SK-N-SH (cell line): ENCODE results near the gene TMCC3. TPM values are rescaled to one million over a fixed set of nuclear protein-coding genes. Genes with fewer than 3 reads are reported as not detected.

Experiments used
- CTCF ChIA-PET: fragments of 300-600, 350-600 bp; formaldehyde crosslinking; extraction: SDS; loops from one replicate; lab custom pipeline; 2021; lab: Yijun Ruan, JAX
- POLR2A ChIA-PET: fragments of 350-600 bp; sonication (Branson Sonifier 250); formaldehyde crosslinking; extraction: SDS; loops from one replicate; lab custom pipeline; 2020; ENCODE audit warnings: antibody characterized with exemption, inconsistent platforms; lab: Yijun Ruan, JAX
- DNase-seq: peaks from one replicate; pipeline ENCODE4 v3.0.0; 2012
- H2AFZ ChIP-seq: fragments of 200-600 bp; sonication (generic); 2 replicates; pipeline ENCODE4 v1.8.1; 2016; ENCODE audit warnings: antibody characterized with exemption, mild to moderate bottlenecking, low read depth
- H3F3A ChIP-seq: fragments of 200-600 bp; sonication (generic); replicated peaks from 2 replicates; pipeline ENCODE3; 2016; ENCODE audit warnings: antibody characterized with exemption, mild to moderate bottlenecking; ENCODE audit not compliant: insufficient read depth
- H3K27ac ChIP-seq, 2 experiments: fragments of 200-500 bp in 1 of 2; fragments of 200-600 bp in 1 of 2; sonication (Bioruptor generic) in 1 of 2; sonication (generic), shearing (Covaris generic) in 1 of 2; 2 replicates each; pipeline versions ENCODE4 v1.5.1 to v1.6.1; 2014 to 2016; ENCODE audit warnings: low read depth in 2 of 2, inconsistent platforms in 1 of 2, low read length in 1 of 2, mild to moderate bottlenecking in 1 of 2, mixed read lengths in 1 of 2
- H3K27me3 ChIP-seq: fragments of 200-600 bp; sonication (generic), shearing (Covaris generic); 2 replicates; pipeline ENCODE4 v1.6.1; 2016; ENCODE audit warnings: mixed run types; ENCODE audit not compliant: insufficient read depth
- H3K36me3 ChIP-seq, 2 experiments: fragments of 200-500 bp in 1 of 2; fragments of 200-600 bp in 1 of 2; sonication (Bioruptor generic) in 1 of 2; sonication (generic) in 1 of 2; replicated peaks in 1 of 2; 2 replicates each; pipeline versions ENCODE3 to v1.5.1; 2014 to 2016; ENCODE audit warnings: low read length in 1 of 2, mild to moderate bottlenecking in 1 of 2; ENCODE audit not compliant: insufficient read depth in 2 of 2, control insufficient read depth in 1 of 2
- H3K4me1 ChIP-seq, 2 experiments: fragments of 200-500 bp in 1 of 2; fragments of 200-600 bp in 1 of 2; sonication (Bioruptor generic) in 1 of 2; sonication (generic), shearing (Covaris generic) in 1 of 2; 2 replicates each; pipeline versions ENCODE4 v1.5.1 to v1.6.1; 2014 to 2016; ENCODE audit warnings: low read depth in 1 of 2, low read length in 1 of 2, mixed run types in 1 of 2; ENCODE audit not compliant: insufficient read depth in 2 of 2, control insufficient read depth in 1 of 2
- H3K4me2 ChIP-seq: fragments of 200-600 bp; sonication (generic), shearing (Covaris generic); 2 replicates; pipeline ENCODE4 v1.6.1; 2017; ENCODE audit warnings: mixed run types
- H3K4me3 ChIP-seq, 2 experiments: fragments of 200-500 bp in 1 of 2; fragments of 200-600 bp in 1 of 2; sonication (Bioruptor generic) in 1 of 2; sonication (generic), shearing (Covaris generic) in 1 of 2; 2 replicates each; pipeline versions ENCODE4 v1.5.1 to v1.8.1; 2014 to 2016; ENCODE audit warnings: low read depth in 2 of 2, inconsistent platforms in 1 of 2, low read length in 1 of 2, mild to moderate bottlenecking in 1 of 2, mixed read lengths in 1 of 2, moderate library complexity in 1 of 2
- H3K79me2 ChIP-seq: fragments of 200-600 bp; sonication (generic); 2 replicates; pipeline ENCODE4 v1.8.1; 2017; ENCODE audit warnings: mild to moderate bottlenecking; ENCODE audit not compliant: insufficient read depth
- H3K9ac ChIP-seq: fragments of 200-600 bp; sonication (generic); 2 replicates; pipeline ENCODE4 v1.6.1; 2017; ENCODE audit warnings: mixed run types
- H3K9me2 ChIP-seq: fragments of 200-600 bp; sonication (generic); 2 replicates; pipeline ENCODE4 v1.6.1; 2017; ENCODE audit warnings: mixed run types
- H3K9me3 ChIP-seq: fragments of 200-600 bp; sonication (generic); 2 replicates; pipeline ENCODE4 v1.6.1; 2017; ENCODE audit warnings: mixed run types, mild to moderate bottlenecking, moderate library complexity
- H4K20me1 ChIP-seq: fragments of 200-600 bp; sonication (generic); 2 replicates; pipeline ENCODE4 v1.6.1; 2017; ENCODE audit warnings: mild to moderate bottlenecking, mixed run types; ENCODE audit not compliant: insufficient read depth
- CHD2 ChIP-seq: fragments of 150-350 bp; IDR thresholded peaks from 2 replicates; pipeline ENCODE4 v1.6.1; 2018; ENCODE audit warnings: low read length; ENCODE audit not compliant: partially characterized antibody
- EP300 ChIP-seq, 2 experiments: IDR thresholded peaks; 2 replicates each; pipeline versions ENCODE4 v1.4.0 to v1.6.1; 2012; ENCODE audit warnings: borderline replicate concordance in 1 of 2, low read depth in 1 of 2, low read length in 1 of 2
- FOSL2 ChIP-seq: IDR thresholded peaks from 2 replicates; pipeline ENCODE4 v1.4.0; 2012; ENCODE audit warnings: low read depth, mild to moderate bottlenecking, moderate library complexity, borderline replicate concordance
- NFIC ChIP-seq: IDR thresholded peaks from 2 replicates; pipeline ENCODE4 v1.4.0; 2012; ENCODE audit warnings: borderline replicate concordance
- RCOR1 ChIP-seq: fragments of 150-350 bp; IDR thresholded peaks from 2 replicates; pipeline ENCODE4 v1.6.1; 2017; ENCODE audit warnings: antibody characterized with exemption, low read length
- TCF12 ChIP-seq: IDR thresholded peaks from 2 replicates; pipeline ENCODE4 v1.4.0; 2012
- WGBS: methylation state at CpG from one replicate; pipeline ENCODE4 v1.1.6; 2017; ENCODE audit warnings: low lambda C conversion rate; 5-methylcytosine and 5-hydroxymethylcytosine counted together
- polyA plus RNA-seq, 3 experiments: library from polyadenylated mRNA; depleted of rRNA; stranded (reverse); fragments of >200 nt; gene quantifications; 2 replicates each; pipeline ENCODE4 v1.2.3, GENCODE V29; 2012
- TF ChIP-seq, protein P1 (sequence below): fragments of 200-600 bp; sonication (generic); IDR thresholded peaks from 2 replicates; pipeline ENCODE4 v1.6.1; 2017; ENCODE audit warnings: antibody characterized with exemption, mild to moderate bottlenecking, moderate library complexity
- TF ChIP-seq, protein P2 (sequence below): IDR thresholded peaks from 2 replicates; pipeline ENCODE4 v1.6.1; 2012; ENCODE audit warnings: mild to moderate bottlenecking, low read depth, low read length, moderate library complexity
- TF ChIP-seq, protein P3 (sequence below): IDR thresholded peaks from 2 replicates; pipeline ENCODE4 v1.4.0; 2012; ENCODE audit warnings: low read depth, borderline replicate concordance

TMCC3 gene
- polyA plus RNA-seq, 1 of the 3 experiments (the other 2 are of a cell fraction): 0.53 TPM

- Histone ChIP-seq H3K4me2 (no peak overlapping the region), H3K9me3 (no peaks in the 10 kb centered on the region), H4K20me1 (no peaks in the 10 kb centered on the region), H3K9me2 (no peaks in the 10 kb centered on the region), H3K4me1 (no peaks in the 10 kb centered on the region; a peak in 1 of 4 replicates), H3K36me3 (no peaks in the 10 kb centered on the region), H3K4me3 (no peak overlapping the region), H3K27ac (no peak overlapping the region), H3K27me3 (no peaks in the 10 kb centered on the region), H3K79me2 (no peaks in the 10 kb centered on the region), H3F3A (no peaks in the 10 kb centered on the region), H3K9ac (no peak overlapping the region), H2AFZ (no peak overlapping the region)
- 74% methylated on average over 9 of the region's 9 CpGs for WGBS
- no peak for DNase-seq
- CTCF ChIA-PET: no interaction called here
- POLR2A ChIA-PET: no interaction called here
- TF ChIP-seq CHD2: no peak
Observed at GRCh38 chr12:94676031-94676641, 25.8 kb upstream of the TMCC3 start.

DNA sequence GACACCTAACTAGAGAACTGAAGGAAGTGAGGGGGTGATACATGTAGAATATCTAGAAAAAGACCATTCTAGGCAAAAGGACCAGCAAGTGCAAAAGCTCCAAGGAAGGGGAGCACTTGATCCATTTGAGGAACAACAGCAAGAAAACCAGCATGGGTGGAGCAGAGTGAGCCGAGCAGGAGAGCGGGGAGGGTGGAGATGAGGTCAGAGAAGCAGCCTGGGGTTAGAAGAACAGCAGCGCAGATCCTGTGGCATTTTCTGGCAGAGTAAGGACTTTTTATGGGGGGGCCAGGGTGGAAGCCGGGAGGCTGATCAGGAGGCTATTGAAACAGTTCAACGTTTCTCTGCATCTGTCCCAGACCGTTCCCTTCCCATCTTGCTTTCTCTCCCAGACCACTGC, 24.5 kb upstream of the TMCC3 start:
- CTCF ChIA-PET: interaction anchor here (1.1 kb wide), 1 partner anchor 9 kb away, joined by 3 read pairs; no protein-coding TSS in a partner anchor
- no peaks in the 10 kb centered on the region for H3K36me3 ChIP-seq
- H3K79me2 ChIP-seq: no peaks in the 10 kb centered on the region
- H3K4me1 ChIP-seq: no peaks in the 10 kb centered on the region; a peak in 1 of 4 replicates
- H3K9me2 ChIP-seq: no peaks in the 10 kb centered on the region
- H3K4me2 ChIP-seq: no peak overlapping the region
- no peak overlapping the region for H2AFZ ChIP-seq
- H3K4me3 ChIP-seq: no peak overlapping the region
- 66% methylated on average over 6 of the region's 6 CpGs for WGBS
- POLR2A ChIA-PET: no interaction called here
- no peaks in the 10 kb centered on the region for H3F3A ChIP-seq
- H4K20me1 ChIP-seq: no peaks in the 10 kb centered on the region
- H3K27ac ChIP-seq: no peak overlapping the region
- no peaks in the 10 kb centered on the region for H3K9me3 ChIP-seq
- TF ChIP-seq, protein P1, sequence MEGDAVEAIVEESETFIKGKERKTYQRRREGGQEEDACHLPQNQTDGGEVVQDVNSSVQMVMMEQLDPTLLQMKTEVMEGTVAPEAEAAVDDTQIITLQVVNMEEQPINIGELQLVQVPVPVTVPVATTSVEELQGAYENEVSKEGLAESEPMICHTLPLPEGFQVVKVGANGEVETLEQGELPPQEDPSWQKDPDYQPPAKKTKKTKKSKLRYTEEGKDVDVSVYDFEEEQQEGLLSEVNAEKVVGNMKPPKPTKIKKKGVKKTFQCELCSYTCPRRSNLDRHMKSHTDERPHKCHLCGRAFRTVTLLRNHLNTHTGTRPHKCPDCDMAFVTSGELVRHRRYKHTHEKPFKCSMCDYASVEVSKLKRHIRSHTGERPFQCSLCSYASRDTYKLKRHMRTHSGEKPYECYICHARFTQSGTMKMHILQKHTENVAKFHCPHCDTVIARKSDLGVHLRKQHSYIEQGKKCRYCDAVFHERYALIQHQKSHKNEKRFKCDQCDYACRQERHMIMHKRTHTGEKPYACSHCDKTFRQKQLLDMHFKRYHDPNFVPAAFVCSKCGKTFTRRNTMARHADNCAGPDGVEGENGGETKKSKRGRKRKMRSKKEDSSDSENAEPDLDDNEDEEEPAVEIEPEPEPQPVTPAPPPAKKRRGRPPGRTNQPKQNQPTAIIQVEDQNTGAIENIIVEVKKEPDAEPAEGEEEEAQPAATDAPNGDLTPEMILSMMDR: no peak
- TF ChIP-seq RCOR1: no peak
- TF ChIP-seq, protein P2, sequence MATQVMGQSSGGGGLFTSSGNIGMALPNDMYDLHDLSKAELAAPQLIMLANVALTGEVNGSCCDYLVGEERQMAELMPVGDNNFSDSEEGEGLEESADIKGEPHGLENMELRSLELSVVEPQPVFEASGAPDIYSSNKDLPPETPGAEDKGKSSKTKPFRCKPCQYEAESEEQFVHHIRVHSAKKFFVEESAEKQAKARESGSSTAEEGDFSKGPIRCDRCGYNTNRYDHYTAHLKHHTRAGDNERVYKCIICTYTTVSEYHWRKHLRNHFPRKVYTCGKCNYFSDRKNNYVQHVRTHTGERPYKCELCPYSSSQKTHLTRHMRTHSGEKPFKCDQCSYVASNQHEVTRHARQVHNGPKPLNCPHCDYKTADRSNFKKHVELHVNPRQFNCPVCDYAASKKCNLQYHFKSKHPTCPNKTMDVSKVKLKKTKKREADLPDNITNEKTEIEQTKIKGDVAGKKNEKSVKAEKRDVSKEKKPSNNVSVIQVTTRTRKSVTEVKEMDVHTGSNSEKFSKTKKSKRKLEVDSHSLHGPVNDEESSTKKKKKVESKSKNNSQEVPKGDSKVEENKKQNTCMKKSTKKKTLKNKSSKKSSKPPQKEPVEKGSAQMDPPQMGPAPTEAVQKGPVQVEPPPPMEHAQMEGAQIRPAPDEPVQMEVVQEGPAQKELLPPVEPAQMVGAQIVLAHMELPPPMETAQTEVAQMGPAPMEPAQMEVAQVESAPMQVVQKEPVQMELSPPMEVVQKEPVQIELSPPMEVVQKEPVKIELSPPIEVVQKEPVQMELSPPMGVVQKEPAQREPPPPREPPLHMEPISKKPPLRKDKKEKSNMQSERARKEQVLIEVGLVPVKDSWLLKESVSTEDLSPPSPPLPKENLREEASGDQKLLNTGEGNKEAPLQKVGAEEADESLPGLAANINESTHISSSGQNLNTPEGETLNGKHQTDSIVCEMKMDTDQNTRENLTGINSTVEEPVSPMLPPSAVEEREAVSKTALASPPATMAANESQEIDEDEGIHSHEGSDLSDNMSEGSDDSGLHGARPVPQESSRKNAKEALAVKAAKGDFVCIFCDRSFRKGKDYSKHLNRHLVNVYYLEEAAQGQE: no peak
- TF ChIP-seq, protein P3, sequence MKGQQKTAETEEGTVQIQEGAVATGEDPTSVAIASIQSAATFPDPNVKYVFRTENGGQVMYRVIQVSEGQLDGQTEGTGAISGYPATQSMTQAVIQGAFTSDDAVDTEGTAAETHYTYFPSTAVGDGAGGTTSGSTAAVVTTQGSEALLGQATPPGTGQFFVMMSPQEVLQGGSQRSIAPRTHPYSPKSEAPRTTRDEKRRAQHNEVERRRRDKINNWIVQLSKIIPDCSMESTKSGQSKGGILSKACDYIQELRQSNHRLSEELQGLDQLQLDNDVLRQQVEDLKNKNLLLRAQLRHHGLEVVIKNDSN: no peak
- TF ChIP-seq NFIC: no peak
- TF ChIP-seq TCF12: no peak
- no peak for TF ChIP-seq FOSL2
- no peak for TF ChIP-seq EP300 (IDR thresholded peaks at IDR 0.05; ENCODE audit: borderline replicate concordance in 1 of 2, low read depth in 1 of 2, low read length in 1 of 2)
- no peak for DNase-seq
- H3K27me3 ChIP-seq: no peaks in the 10 kb centered on the region
- H3K9ac ChIP-seq: no peak overlapping the region
